GM21786 (cell line): ENCODE results near the gene A3GALT2.
A peak's percentile ranks its signal among the peaks of the same experiment; 100 is the strongest.

ENCODE experiments used
- ATAC-seq: cut with Tn5 transposase; IDR thresholded peaks from one replicate; pipeline ENCODE4 v1.9.1; 2021; ENCODE audit not compliant: unreplicated experiment

A3GALT2 gene

GRCh38 chr1:33350611-33351280 is 29.8 kb upstream of the A3GALT2 start:
- ATAC-seq, result no peak

- ATAC-seq, result peak; percentile 69
Measured at GRCh38 chr1:33349778-33350610, 29.1 kb upstream of the A3GALT2 start.

GRCh38 chr1:33349081-33349759 is 28.3 kb upstream of the A3GALT2 start:
- ATAC-seq, result peak; percentile 20

- no peak for ATAC-seq
Measured at GRCh38 chr1:33348676-33349080, 27.8 kb upstream of the A3GALT2 start.

GRCh38 chr1:33348194-33348593 is 27.3 kb upstream of the A3GALT2 start:
- ATAC-seq, result no peak

- ATAC-seq, result no peak
Measured at GRCh38 chr1:33347650-33347992, 26.7 kb upstream of the A3GALT2 start.

- no peak for ATAC-seq
Measured at GRCh38 chr1:33346927-33347649, 26.2 kb upstream of the A3GALT2 start.

- ATAC-seq, result no peak
Measured at GRCh38 chr1:33346533-33346926, 25.6 kb upstream of the A3GALT2 start.

- no peak for ATAC-seq
Measured at GRCh38 chr1:33344896-33345560, 24.1 kb upstream of the A3GALT2 start.

- no peak for ATAC-seq
Measured at GRCh38 chr1:33343539-33343938, 22.6 kb upstream of the A3GALT2 start.

- ATAC-seq, result no peak
Measured at GRCh38 chr1:33342041-33342723, 21.3 kb upstream of the A3GALT2 start.

- ATAC-seq, result no peak
Measured at GRCh38 chr1:33341190-33341589, 20.3 kb upstream of the A3GALT2 start.

GRCh38 chr1:33339413-33339812 is 18.5 kb upstream of the A3GALT2 start:
- ATAC-seq, result no peak

GRCh38 chr1:33338440-33339211 is 17.7 kb upstream of the A3GALT2 start:
- ATAC-seq, result no peak

GRCh38 chr1:33338048-33338439 is 17.1 kb upstream of the A3GALT2 start:
- ATAC-seq, result no peak

- no peak for ATAC-seq
Measured at GRCh38 chr1:33337441-33337840, 16.5 kb upstream of the A3GALT2 start.

- ATAC-seq, result no peak
Measured at GRCh38 chr1:33336580-33336979, 15.7 kb upstream of the A3GALT2 start.

GRCh38 chr1:33335020-33335419 is 14.1 kb upstream of the A3GALT2 start:
- no peak for ATAC-seq

- ATAC-seq, result no peak
Measured at GRCh38 chr1:33334081-33334552, 13.2 kb upstream of the A3GALT2 start.
